NCI-H1436 (cell line): ENCODE data around the gene RNF220.
"Not testable (repeated sequence)": the region's sequence is repeated elsewhere in the genome, so short reads cannot be mapped to it uniquely, and the experiment has no call there.

Source experiments
- DNase-seq: peaks from one replicate; lab custom pipeline; 2025; lab: John Stamatoyannopoulos, UW

Gene RNF220

DNA sequence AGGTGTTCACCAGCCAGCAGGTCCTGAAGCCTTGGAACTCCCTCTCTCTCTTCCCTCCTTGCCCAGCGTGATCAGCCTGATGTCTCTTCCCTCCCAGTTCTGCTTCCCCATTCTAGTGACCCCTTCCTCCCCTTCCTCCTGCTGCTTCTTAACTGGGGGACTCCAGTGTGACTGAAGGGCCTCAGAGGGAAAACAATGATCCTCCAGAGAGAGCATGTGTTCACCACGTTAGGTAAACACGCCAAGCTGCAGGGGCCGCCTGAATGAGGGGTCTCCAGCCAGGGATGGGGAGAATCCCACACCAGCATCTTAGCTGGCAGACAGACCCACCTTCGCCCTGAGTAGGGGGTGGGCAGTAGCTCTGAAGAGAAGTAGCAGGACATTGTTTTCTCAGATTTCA is 144.5 kb downstream of the RNF220 start:
- DNase-seq: no peak

DNA sequence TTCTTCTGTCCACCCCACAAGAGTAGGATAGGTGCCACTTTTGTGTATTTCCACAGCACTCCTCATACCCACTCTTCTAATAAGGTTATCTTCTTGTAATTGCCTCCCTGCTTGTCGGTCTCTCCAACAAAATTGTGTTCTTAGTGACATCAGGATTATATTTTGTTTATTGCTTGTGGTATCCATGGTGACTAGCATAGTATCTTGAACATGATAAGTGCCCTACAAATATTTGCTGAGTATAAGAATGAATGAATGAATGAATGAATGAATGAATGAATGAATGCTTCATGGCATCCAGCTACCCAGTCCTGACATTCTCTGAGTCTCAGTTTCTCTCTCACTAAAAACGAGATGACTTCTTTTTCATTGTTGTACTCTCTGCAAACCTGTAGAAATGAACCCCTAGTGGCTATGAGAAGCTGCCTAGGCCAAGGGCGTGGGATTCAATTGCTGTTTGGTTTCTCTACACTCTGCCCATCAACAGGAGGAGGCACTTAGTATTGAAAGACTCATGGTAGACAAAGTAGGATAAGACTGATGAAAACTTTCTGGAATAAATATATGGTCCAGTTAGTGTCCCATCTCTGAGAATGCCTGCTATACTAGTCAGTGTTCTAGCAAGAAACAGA is 148.2 kb downstream of the RNF220 start:
- DNase-seq: no peak

DNA sequence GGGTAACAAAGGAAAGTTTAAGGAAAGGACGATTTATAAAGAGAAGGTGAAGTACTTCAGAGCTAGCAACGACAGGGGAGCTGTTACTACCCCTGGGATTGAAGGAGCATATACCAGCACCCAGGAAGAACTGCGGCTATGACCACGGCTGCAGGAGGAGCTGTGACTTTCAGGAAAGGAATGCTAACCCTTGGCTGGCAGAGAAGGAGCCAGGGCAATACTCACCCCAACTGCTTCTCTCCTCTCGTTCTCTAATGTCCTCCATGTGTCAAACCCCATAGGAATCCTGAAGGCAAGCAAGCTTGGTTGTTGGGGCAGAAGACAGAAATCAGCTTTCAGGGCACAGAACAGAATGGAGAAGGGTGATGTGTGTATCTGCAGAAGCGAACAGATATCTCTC is 148.7 kb downstream of the RNF220 start:
- DNase-seq: no peak

DNA sequence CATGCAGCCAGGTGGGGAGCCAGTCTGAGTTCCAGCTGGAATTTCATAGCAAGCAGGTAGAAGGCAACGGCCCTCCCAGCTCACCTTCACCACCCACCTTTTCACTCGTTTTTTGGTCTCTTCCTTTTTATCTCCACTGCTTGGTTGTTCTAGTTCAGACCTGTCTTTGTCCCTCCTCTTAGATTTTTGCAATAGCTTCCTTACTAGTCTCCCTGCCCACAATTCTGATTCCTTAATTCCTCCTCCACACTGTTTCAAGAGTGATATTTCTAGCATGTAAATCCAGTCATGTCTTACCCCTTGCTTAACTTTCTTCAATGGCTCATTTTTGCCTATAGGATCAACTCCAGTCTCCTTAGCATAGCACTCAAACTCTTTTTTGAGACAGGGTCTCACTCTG is 149.7 kb downstream of the RNF220 start:
- no peak for DNase-seq

DNA sequence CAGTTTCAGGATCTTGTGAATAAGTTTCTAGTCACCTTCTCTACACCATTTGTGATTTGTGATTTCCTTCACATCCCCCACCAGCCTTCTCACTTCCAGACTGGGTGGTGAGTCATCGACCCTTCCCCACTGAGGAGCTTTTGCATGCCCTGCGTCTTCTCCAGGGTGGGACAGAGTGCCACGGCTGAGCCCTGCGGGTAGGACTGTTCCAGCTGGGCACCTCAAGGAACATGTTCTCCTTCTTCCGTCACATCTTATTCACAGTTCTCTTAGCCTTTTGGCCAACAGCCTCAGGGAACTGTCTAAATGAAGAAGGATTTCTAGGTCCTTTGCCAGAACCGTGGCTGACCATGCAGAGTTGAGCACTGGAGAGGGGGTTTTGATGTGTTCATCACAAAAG is 152.7 kb downstream of the RNF220 start:
- DNase-seq: no peak

DNA sequence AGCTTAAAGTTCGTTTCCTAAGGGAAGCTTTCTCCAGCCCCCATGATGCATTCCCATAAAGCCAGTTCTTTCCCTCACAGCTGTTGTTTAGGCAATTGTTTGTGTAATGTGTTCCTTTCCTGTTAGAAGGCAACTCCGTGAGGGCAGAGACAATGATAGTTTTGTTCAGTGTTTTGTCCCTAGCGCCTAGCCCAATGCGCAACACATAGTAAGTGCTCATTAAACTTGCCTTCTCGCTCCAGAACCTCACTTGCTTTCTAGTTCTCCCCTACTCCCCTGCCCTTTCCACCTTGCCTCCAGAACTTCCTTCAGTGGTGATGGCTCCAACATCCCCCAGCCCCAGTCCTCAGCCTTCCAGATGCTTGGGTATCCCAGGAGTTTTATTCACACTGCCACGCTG is 153.8 kb downstream of the RNF220 start:
- DNase-seq: no peak

DNA sequence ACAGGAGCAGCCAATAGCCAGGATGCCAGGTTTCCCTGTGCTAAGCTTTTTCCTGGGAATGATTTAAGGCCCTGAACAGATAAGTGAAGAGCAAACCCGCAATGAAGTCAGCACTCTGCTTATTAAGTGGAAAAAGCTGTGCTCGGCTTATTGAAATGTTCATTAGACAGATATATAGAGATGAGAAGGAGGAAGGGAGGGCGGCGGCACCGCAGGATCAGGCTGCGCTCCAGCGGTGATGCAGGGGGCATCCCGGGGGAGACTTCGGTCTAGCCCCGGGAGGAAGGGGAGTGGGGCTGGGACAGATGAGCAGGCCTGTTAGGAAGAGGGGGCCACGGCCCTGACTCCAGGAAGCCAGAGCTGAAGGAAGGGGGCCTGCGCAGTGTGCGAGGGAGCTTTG is 154.3 kb downstream of the RNF220 start:
- DNase-seq: no peak

DNA sequence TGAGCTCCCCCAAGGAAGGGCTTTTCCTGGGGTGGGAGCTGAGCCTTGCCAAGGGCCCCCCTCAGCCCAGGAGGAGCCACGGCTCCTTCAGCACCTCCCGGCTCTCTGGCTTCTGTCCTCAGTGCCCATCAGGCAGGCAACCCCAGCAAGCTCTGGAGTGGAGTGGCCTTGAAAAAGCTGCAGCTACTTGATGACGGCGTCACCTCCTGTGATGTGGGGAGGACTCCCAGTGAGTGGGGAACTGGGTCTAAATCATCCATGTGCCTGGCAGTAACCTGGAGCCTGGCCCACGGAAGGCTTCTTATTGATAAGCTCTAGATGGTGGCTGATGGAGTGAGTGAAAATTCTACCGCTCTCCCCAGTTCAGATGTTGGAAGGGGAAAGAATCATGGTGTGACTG is 154.9 kb downstream of the RNF220 start:
- no peak for DNase-seq

DNA sequence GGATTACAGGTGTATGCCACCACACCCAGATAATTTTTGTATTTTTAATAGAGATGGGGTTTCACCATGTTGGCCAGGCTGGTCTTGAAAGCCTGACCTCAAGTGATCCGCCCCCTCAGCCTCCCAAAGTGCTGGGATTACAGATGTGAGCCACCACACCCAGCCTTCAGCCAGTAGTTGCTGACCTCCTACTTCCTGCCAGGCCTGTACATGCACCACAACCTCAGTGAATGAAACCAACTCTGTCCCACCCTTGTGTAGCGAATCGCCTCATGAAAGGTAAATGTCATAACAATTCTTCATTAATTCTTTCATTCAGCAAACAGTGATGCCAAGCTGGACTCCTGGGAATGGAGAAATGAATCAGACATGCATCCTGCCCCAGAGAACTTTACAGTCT is 155.6 kb downstream of the RNF220 start:
- not testable (repeated sequence) for DNase-seq

DNA sequence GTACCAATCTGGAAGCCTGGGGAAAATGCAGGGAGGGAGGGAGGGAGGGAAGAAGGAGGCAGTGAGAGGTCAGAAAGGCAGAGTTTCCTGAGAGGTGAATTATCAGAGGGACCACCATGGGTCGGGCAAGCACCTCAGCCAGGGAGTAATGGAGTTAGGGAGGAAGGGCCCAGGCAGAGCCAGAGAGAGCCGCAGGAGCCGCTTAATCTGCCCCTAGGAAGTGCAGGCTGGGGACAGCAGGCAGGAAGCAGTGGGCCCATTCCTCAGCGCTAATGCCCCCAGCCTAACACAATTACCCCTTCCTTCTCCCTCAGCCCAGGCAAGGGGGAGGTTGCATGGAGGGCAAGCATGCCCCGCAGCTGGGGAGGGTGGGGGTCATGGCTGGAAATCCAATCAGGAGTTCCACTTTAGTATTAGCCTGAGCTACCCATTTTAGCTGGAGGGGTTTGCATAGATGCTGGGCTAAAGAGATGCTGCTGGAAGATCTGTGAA is 160.2 kb downstream of the RNF220 start:
- no peak for DNase-seq

DNA sequence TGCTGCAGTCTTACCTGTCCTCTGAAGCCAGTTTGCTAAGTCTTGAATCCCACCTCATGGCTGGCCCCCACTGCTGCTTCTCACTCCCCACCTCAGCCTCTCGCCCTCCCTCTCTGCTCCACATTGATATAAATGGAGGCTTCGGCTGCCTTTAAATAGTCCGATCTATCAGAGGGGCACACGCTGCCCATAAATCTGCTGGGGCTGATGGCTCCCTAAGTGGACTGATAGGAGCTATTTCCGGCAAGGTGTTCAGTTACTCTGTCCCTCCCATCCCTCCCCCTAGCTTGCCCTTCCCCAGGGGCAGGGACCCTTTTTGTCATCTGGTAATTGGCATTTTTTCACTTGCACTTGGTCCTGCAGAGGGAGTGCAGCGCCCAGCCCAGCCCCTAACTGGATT is 160.8 kb downstream of the RNF220 start:
- DNase-seq: no peak

DNA sequence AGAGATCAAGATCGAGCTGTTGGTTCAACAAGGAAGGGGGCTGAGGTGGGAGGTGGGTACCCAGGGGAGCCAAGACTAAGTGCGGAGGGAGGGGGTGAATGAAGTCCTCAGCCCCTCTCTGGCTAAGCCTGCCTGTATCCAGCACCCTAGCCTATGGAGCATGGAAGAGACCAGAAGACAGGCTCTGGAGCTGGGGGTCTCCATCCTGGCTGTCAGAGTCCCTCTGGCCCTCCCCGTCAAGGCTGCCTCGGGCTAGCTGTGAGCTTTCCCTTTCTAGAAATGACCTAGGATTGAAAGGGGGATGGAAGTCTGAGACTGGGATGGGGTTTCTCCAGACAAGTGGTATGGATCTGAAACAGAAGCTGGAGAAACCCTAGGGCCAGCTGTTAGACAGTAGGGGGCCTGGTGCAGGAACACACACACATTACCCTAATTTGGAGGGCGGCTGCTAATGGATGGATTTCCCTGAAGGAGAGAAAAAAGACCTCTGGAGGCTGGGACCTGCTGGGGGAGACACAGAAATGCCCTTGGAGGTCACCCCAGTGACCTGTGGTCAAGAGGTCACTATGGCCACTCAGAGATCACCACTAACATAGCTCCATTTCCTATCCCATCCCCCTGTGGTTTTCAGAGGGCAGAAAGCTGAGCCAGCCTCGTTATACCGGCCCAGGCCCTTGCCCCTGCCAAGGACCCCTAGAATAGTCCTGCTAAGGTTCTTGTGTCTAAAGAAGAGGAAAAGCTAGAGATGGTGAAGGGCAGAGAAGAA is 161.4 kb downstream of the RNF220 start:
- DNase-seq: no peak

DNA sequence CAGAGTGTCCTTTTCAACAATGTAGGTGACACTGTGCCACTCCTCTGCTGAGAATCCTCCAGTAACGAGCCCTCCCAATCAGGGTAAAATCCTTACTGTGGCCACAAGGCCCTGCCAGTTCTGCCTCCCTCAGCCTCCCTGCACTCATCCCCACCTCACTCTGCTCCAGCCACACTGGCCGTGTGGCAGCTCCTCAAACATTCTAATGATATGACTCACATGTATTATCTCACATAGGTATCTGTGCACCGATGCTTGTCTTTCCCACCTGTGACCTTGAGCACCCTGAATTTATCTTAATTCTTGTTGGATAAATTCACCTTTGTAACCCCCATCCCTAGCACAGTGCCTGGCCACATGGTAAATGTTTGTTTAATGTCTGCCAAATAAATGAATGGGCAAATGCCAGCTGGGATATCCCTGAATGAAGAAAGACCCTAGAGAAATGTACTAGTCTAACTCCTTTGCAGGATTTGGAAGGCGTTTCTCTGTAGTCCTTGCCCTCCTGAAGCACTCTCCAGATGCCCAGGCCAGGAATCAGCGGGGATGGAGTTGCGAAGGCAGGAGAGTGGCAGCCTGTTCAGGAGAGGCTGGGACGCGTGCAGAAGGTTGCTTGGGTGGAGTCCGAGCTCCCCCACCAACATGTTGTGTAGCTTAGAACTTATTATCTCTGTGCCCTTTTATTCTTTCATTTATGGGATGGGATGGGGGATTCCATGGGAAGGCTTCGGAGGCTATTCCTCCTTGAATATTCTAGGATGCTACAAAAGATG is 163.3 kb downstream of the RNF220 start:
- DNase-seq: no peak

DNA sequence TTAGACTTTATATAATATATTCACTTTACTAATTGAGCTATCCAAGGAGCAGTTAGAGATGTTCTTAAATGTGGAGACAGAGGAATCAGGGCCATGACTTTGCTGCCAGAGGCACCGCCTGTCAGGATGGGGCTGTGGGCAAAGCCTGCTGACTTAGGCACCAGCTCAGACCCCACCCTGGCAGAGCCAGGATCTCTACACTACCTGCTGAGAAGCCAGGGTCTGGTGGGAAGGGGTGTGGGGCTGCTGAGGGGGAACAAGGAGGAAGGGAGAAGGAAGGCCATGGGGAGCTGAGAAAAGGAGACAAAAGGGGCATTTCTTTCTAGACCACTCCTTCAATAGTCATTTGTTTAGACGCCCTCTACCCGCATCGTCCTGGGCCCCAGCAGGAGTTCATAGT is 164.4 kb downstream of the RNF220 start:
- no peak for DNase-seq

DNA sequence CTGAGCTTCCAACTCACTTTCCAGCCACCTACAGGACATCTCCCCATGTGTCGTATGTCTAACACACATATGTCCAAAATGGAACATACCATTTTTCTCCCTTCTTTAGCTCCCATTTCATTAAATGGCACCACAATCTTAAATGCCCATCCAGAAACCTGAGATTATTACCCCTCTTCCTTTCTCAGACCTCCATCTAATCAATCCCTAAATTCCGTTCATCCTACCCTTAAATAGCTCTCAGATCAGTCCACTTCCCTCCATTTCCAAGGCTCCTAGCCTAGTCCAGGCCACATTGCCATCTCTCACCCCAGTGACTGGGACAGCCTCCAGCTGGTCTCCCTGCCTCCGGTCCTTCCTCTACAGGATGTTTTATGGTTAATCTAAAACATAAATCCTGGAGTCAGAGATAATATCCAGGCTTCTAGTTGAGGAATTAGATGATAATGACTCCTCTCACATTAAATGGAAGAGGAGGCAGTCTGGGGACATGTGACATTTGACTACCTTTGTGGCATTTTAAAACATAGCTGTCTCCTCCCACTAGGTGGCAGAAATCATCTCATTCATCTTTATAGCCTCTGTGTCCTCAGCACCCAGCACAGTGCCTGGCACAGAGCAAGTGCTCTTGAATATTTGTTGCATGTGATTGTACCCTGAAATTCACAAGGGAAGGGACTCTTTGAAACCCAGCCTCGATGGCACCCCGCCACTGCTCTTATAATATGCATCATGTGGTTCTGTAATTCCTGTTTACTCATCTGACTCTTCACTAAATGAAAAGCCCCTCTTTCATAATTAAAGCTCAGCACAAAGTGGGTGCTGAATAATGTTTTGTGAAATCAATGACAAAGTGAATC is 166.9 kb downstream of the RNF220 start:
- DNase-seq: peak; percentile 18

DNA sequence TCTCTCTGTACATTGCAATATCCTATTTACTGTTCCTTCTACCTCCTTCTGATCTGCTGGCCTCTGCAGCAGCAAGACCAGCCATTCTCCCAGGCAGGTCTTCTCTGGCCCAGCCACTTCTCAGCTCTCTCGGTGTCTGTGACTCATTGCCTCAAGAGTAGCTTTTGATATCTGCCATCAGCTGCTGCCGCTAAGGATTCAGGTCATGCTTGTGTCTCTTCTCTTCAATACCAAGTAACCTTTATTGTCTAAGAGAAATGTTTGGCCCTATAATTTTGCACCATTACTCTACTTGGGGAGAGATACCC is 167.5 kb downstream of the RNF220 start:
- DNase-seq: no peak

DNA sequence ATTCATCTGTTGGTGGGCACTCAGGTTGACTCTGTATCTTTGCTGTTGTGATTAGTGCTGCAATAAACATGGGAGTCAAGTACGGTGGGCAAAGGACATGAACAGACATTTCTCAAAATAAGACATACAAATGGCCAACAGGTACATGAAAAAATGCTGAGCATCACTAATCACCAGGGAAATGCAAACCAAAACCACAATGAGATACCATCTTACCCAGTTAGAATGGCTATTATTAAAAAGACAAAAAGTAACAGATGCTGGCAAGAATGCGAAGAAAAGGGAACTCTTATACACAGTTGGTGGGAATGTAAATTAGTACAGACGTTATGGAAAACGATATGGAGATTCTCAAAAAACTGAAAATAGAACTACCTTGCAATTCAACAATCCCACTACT is 170.3 kb downstream of the RNF220 start:
- no peak for DNase-seq

DNA sequence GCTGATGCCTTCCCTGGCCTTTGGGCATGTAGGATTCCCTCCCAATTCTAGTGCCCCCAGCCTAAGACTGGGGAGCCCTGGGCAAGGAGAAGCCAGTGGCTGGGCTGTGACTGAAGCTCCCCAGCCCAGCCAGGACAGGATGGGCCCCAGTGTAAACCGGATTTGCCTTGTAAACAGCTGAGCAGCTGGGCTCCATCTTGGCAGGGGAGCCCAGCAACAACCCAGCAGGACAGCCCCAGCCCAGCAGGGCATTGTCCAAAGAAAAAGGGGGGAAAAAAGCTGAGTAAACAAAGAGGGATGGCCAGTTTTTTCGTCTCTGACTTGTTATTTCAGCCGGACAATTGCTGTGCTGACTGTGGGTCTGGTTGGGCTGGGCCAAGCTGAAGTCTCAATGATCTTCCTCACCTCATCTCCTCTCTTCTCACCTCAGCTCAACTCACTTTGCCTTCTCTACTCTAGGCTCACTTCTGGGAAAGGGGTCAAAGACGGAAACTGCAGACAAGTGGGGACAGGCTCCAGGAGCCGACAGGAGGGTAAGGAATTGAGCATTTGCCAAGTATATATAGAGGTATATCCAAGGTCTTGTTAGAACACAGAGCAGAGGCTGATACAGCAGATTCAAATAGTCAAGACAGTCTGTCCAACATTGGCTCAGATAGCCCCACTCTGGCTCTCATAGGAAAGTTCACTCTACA is 171.5 kb downstream of the RNF220 start:
- DNase-seq: no peak

DNA sequence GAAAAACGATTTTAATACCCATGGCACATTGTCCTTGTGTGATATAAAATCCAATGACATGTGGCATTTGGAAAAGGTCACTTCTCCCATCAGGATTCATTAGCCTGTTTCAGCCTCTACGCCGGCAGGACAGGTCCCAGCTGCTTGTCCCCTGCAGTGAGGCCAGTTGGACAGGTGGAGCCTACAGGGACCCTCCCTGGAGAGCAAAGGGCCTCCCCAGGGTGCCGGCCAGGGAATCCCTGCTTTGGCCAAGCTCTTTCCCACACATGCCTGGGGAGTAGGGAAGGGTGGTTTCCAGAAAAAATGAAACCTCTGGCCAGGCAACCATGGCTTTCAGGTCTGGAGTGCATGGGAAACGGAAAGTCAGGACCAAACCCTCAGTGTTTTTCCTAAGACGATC is 176.2 kb downstream of the RNF220 start:
- DNase-seq: no peak

DNA sequence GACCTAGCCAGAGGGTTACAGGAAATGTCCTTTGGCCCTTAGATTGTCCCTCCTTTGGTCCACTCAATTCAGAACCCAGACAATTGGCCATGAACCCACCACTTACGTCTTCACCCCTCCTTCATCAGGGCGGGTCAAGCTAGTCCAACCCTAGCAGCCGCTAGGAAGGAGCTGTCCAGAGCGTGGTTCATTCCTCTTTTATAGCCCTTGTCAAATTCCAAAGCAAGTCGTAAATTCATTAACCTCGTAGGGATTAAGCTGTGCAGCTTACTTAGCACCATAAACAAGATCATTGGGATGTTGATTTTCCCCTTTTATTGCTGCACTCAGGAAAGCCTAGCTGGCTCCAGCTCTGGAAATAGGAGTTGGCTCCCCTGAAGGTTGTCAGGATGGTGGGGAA is 179.1 kb downstream of the RNF220 start:
- DNase-seq: no peak

DNA sequence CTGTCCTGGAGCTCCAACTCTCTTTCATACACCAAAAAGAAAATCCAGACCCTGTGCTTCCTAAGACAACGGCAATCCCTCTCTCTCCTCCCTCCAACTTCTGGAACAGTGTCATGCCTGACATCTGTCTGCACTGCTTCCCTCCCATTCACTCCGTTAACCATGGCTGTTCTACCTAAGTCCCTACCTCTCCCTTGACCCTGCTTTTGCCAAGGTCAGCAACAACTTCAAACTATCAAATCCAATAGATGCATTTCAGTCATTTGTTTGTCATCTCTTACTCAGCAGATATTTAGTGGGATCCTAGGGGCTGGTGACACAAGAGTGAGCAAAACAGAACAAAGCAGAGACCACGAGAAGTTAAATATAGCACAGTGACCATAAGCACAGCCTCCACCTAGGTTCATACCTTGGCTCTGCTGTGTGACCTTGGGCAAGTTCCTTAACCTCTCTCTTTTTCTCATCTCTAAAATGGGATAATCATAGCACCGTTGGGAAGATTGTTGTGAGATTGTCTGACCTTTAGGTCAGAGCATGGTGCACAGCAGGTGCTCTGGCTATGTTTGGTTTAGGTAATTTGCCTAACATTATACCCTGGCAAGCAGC is 180.4 kb downstream of the RNF220 start:
- DNase-seq: no peak
